Right forelimb (tissue), 1 donor: ENCODE data around the gene DMBT1.

Experiments
- DNase-seq: peaks from one replicate; pipeline ENCODE4 v3.0.0-alpha.2; 2018

DMBT1 gene

DNA sequence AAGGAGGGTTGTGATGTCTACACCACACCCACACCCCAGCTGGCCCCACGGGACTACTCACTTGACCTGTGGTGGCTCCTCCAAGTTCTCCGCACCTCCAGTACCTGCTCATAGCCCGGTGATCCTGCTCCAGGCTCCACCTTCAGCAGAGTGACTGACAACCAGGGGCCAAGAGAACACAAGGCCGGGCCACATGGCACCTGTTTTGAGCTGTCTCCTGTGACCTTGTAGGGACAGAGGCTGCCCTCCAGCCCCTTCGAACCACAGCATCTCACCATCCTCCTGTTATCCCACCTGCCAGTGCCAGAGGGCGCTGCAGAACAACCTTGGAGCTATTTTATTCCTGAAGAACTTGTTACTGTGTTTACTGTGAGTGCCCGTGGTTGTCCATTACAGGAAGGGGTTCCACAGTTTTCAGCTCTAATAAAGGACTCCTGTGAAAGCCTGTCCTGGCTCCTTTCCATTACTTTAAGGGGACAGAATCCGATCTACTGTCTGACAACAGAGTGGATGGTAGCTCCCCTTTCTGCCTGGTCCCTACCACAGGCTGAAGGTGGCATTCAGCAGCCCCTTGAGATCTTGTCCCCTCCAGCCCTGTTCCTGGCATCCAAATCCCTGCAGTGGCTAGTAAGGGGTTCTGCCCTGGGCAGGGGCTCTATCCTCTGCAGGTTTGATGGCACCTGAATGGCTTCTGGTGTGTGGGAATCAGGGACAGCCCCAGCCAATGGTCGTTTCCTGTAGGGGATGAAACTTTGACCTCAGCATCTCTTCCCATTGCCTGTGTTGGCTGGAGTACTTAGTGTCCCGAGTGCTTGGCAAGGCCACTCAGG lies 88.3 kb downstream of the DMBT1 start:
- DNase-seq = peak; percentile 57

DNA sequence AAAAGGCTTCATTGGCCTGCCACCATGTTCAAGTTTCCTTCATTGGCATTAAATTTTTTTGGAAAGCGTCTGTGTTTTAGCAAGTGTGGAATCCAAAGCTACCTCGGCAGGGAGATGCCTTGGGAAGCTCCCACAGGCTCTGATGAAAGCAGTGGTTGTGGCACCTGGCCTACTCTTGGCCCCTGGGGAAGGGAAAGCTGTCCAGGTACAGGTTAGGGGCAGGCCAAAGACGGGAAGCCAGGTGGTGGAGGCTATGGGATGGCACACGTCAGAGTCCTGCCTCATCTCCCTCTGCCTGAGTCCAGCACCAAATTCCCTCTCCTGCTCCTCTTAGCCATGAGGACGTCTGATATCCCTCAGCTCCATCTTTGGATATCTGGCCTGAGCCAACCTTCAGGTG lies 89.3 kb downstream of the DMBT1 start:
- DNase-seq = no peak

DNA sequence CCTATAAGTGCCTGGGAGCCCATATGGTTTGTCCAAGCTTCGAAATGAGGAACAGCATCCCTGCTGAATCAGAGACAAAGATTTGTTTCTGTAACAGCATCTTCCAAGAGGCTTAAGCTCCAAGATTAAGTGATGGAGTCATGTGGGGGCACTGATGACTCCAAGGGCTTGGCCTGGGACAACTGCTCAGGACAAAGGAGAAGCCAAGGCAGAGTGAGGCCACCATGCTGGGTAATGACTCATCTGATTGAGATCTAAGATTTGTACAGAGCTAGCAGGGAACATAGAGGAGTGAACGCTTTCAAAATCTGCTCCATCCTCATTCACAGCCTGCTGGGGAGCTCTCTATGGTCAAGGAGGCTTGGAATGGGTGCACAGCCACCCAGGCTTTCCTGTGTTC lies 89.8 kb downstream of the DMBT1 start:
- DNase-seq = no peak

DNA sequence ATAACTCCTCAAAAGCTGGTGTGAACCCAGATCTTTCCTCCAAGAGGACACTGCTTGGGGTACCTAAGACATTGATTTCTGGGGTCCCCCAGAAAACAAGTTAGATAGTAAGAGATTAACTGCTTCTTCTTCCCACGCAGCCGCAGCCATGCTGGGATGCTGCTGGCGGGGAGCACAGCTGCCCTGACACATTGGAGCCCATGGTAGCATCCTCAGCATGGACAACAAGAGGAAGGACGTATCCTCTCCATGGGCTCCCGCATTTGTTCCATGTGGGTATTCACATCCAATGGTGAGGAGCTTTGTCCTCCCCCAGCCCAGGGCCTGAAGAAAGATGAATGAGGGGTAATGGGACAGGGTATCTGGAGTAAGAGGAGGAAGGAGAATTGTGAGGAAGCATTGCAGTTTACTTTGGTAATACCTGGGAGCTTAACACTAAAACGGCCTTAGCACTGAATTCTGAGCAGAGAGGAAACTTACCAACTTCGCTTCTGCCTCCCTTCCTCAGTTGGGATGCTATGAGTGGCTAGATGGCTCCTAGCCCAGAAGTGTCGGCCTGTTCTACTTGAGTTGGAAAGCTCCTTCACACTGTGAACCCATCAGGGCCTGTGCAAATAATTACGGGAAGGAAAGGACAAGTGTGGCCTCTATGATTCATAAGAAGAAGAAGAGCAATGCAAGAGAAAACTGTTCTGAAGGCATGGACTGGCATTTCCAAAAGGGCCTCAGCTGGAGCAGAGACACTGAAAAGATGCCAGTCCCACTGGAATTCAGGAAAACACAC lies 95.2 kb downstream of the DMBT1 start:
- no peak for DNase-seq

DNA sequence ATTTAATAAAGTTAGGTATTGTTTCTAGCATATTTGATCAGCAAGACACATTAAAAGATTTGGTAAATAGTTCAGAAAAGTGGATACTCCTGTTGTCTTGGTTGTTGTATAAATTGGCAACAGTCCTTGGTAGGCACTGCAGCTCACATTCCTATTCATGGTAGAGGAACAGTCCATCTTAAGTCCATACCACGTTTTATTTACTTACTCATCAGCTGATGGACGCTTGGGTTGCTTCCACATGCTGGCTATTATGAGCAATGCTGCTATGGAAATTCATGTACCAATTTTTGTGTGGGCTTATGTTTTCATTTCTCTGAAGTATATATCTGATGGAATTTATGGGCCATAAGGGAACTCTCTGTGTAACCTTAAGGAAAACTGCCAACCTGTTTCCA lies 95.8 kb downstream of the DMBT1 start:
- DNase-seq = no peak

DNA sequence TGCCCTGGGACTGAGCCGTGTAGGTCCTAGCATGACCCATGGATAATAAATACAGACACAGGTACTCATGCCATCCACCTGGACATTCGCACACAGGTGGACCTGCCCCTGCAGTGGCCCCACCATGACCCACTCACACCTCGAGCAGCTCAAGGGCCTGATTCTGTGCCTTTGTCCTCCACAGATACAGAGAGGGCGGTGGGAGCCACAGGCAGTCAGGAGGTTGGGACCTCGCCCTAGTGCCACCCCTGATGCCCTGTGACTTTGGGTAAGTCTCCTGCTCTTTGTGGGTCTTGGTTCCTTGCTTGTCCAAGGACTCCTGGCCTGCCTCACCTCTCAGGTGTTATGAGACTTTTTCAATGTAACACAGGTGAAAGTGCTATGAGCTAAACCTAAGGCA lies 96.2 kb downstream of the DMBT1 start:
- no peak for DNase-seq

GRCh38 chr10:122657255-122657654 lies 96.7 kb downstream of the DMBT1 start:
- DNase-seq = no peak

GRCh38 chr10:122657729-122658128 lies 97.2 kb downstream of the DMBT1 start:
- no peak for DNase-seq

- DNase-seq = no peak
Measured at GRCh38 chr10:122658356-122659049, 97.9 kb downstream of the DMBT1 start.

DNA sequence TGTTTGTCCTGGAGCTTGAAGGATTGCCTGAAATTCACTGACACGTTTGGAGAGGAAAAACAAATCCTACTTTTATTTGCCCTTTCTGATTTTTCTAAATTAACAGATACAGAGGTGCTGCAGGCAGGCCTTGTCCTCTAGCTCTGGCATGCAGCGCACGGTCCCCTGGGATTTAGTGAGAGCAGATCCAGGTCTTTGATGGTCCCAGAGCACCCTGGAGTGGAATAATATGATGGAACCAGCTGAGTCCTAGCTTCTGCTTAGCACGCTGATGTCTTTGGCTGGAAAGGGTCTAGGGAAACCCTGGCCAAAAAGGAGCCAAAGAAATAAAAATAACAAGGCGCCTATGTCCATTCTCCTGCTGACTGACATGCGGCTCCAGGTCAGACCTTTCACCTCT lies 98.6 kb downstream of the DMBT1 start:
- no peak for DNase-seq

- no peak for DNase-seq
Measured at GRCh38 chr10:122659651-122660050, 99.1 kb downstream of the DMBT1 start.

- DNase-seq = no peak
Measured at GRCh38 chr10:122660696-122661095, 100.1 kb downstream of the DMBT1 start.

DNA sequence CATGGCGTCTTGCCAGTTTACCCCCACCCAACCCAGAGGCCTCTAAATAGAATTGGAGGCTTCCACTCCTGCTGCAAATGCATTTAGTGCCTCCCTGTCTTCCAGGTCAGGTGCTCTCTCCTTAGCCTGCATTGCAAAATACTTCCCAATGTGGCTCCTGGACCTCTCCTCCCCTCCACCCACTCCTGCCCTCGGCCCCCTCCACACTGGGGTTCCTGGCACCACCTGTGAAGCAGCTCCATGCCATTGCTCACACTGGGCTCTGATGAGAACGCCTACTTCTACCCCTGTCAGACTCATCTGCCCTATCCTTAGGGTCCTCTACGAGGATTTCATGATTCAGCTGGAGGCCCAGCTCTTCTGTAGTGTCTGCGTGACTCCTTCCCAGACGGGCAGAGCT lies 101.7 kb downstream of the DMBT1 start:
- DNase-seq = no peak

DNA sequence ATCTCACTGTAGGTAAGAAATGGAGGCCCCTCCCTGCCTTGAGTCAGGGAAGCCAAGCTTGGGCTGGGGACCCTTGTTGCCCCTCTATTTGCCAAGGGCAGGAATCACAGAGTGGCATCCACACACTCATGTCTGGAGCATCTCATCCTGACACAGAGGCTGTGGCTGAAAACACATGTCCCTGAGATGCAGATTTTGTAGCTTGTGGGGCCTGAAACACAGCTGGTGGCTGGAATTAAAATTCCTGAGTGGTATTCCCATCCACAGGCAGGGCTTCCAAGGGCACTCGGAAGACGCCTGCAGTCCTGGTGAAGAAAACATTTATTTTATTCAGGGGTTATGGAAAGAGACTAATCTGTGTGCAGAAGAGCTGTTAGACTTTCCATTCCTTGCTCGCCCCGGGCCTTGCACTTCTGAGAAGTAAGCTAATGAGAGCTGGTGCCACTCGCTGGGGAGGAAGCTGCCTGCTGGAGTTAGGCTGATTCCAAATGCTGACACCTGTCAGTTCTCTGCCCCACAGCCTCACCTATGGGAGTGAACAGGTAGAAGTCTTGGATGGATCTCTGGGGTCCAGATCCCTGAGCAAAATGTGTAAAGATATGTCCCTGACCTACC lies 103.1 kb downstream of the DMBT1 start:
- DNase-seq = no peak

- DNase-seq = no peak
Measured at GRCh38 chr10:122664501-122664900, 103.9 kb downstream of the DMBT1 start.

- DNase-seq = no peak
Measured at GRCh38 chr10:122665329-122665860, 104.8 kb downstream of the DMBT1 start.

GRCh38 chr10:122665946-122666345 lies 105.4 kb downstream of the DMBT1 start:
- DNase-seq = no peak

- no peak for DNase-seq
Measured at GRCh38 chr10:122669045-122669444, 108.5 kb downstream of the DMBT1 start.

DNA sequence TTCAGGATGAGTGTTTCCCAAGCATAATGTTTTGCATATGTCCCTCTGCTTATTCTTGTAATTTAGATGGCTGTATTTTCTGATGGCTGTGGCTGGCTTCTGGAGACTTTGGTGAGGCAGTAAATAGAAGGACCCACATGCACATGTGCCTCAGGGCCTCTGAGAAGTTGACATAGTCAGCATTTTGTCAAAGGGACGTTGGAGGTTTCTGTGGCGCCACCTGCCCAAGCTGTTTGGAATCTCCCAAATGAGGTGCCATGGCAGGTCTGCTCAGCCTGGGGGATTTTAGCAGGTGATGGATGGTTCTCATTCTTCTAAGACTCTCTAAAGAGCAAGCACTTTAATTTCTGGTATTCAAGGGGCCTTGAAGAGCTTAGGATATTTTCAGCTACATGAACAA lies 109.3 kb downstream of the DMBT1 start:
- no peak for DNase-seq

DNA sequence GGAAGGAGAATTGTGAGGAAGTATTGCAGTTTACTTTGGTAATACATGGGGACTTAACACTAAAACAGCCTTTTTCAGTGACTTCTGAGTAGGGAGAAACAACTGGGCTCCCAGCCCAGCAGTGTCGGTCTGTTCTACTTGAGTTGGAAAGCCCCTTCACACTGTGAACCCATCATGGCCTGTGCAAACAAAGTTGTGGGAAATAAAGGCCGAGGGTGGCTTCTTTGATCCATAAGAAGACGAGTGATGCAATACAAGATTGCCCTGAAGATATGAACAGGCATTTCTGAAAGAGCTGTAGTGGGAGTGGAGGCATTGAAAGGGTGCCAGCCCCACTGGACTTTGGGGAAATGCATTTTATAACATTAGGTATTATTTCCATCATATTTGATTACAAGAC lies 110.8 kb downstream of the DMBT1 start:
- no peak for DNase-seq

DNA sequence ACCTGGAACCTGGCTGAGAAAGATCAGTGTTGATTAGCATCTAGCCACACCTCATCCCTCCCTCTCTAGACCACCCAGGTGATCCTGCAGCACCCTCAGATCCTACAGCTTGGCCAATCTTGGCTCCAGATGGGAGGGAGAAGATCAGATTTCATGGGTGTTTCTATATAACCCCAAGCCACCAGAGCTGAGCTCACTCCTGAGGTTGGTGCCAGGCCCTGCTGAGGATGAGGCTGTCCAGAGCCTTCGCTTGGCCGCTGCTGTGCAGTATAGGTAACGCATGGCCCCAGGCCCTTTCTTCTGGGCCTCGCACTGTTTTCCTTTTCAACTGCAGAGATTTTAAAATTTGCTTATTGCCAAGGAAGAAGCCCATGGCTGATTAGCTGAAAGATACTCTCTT lies 112.1 kb downstream of the DMBT1 start:
- DNase-seq = no peak

GRCh38 chr10:122673269-122673668 lies 112.7 kb downstream of the DMBT1 start:
- no peak for DNase-seq

GRCh38 chr10:122673731-122674130 lies 113.2 kb downstream of the DMBT1 start:
- no peak for DNase-seq
